Measurements from ENCODE around the gene FHL3.
"Not testable (repeated sequence)": the region's sequence is repeated elsewhere in the genome, so short reads cannot be mapped to it uniquely, and the experiment has no call there.

The FHL3 gene

GRCh38 chr1:38034871-38035270 lies 29.6 kb upstream of the FHL3 start:
- no peak for DNase-seq (ENCODE audit: low read depth in 2 of 3, low spot score in 2 of 3)

DNA sequence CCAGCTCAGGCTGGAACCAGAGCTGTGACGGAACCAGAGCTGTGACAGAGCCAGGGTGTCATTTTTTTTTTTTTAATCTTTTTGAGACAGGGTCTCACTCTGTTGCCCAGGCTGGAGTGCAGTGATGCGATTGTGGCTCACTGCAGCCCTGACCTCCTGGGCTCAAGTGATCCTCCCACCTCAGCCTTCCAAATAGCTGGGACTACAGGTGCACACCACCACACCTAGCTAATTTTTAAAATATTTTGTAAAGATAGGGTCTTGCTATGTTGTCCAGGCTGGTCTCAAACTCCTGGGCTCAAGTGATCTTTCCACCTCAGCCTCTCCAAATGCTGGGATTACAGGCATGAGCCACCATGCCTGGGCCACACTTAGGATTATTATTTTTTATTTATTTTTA lies 27.7 kb upstream of the FHL3 start:
- DNase-seq (ENCODE audit: low read depth in 2 of 3, low spot score in 2 of 3): not testable (repeated sequence)

DNA sequence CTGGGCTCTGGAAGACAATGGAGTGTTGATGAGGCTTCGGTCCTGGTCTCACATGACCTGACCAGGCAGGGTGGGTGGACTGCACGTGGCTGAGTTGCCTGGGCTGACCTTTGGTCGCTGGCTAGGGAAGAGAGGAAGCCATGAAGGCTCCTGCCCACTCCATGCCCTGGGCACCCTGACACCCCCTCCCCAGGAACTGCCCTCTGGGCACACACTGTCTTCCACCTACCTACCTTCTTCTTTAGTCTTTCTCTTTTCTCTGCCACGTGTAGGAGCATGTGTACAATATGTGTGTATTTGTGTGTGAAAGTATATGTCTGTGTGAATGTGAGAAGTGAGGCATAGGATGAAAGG lies 26.2 kb upstream of the FHL3 start:
- DNase-seq (ENCODE audit: low read depth in 2 of 3, low spot score in 2 of 3): no peak

GRCh38 chr1:38030596-38031512 lies 25.5 kb upstream of the FHL3 start:
- DNase-seq (ENCODE audit: low read depth in 2 of 3, low spot score in 2 of 3): no peak

DNA sequence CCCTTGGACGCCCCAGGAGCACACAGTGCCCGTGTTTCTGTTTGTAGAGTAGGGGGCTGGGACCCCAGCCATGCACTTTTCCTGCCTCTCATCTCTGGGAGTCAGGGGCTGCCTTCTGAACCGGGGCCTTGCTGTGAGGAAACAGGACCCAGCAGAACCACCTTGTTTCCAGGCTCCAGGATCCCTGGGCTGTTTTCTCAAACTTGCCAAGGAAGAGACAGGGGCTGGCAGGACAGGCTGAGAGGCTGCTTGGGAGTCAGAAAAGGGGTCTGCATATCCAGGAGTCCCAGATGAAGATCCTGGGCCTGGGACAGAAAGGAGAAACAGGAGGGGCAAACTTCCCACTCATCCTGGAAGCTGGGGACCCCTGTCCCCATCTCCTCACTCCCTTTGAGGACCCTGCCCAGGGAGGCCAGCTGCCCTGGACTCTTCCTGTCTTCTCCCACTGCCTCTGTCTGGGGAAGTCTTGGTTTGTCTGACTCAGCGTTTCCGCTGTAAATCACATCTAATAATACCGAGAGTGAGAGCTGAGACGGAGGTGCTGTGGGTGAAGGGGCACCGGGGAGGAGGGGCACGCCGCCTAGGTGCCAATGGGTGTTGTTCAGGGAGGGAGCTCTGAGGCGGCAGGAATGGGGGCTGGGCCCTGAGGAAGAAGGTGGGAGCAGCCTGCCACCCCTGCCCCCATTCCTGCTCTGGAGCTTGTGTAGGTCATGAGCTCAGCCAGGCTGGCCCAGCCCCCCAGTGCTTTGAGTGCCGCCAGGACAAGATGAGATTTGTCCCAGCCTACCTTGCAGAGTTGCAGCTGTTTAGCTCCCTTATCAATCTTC lies 24.6 kb upstream of the FHL3 start:
- DNase-seq (ENCODE audit: low read depth in 2 of 3, low spot score in 2 of 3): peak; percentile 46 to 61 (median 53)

- DNase-seq (ENCODE audit: low read depth in 2 of 3, low spot score in 2 of 3): no peak
Observed at GRCh38 chr1:38029081-38029681, 23.9 kb upstream of the FHL3 start.

DNA sequence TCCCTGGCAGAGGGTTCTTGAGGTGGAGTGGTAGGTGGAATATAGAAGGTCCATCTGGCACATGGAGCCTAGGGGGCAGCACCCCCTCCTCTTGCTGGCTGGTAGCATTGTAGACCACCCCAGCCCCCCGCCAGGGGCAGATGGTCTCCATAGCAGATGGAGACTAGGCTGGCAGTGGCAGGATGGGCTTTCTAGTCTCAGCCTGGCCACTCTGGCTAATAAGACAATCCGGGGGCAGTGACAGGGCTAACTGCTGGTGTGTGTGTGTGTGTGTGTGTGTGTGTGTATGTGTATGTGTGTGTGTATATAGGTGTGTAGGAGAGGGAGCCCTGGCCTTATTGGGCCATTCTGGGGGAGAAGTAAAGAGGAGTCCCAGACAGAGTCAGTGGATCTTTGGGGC lies 23.4 kb upstream of the FHL3 start:
- no peak for DNase-seq (ENCODE audit: low read depth in 2 of 3, low spot score in 2 of 3)

DNA sequence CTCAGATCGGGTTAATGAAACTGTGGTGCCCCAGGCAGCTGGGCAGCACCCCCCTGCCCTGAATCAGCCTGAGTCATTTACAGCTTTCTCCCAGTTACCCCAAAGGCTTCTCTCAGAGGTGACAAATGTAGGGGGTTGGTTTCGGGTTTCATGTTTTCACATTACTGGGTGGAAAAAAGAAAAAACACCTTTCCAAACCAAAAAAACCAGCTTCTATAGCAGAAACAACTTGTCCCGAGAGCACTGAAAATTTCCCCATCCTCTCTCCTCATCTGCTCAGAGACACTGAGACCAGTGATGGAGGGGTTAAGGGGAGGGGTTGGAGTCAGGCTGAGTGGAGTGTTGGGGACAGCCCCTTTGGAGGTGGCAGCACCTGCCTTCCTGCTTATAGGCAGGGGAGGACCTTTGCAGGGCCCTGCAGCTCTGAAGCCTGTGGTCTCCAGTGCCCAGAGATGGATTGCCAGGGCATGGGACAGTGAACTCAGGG lies 22.8 kb upstream of the FHL3 start:
- peak in 2 of 3 experiments; percentile 36 to 60 for DNase-seq (ENCODE audit: low read depth in 2 of 3, low spot score in 2 of 3)

- DNase-seq (ENCODE audit: low read depth in 2 of 3, low spot score in 2 of 3): no peak
Observed at GRCh38 chr1:38027201-38028104, 22.1 kb upstream of the FHL3 start.

DNA sequence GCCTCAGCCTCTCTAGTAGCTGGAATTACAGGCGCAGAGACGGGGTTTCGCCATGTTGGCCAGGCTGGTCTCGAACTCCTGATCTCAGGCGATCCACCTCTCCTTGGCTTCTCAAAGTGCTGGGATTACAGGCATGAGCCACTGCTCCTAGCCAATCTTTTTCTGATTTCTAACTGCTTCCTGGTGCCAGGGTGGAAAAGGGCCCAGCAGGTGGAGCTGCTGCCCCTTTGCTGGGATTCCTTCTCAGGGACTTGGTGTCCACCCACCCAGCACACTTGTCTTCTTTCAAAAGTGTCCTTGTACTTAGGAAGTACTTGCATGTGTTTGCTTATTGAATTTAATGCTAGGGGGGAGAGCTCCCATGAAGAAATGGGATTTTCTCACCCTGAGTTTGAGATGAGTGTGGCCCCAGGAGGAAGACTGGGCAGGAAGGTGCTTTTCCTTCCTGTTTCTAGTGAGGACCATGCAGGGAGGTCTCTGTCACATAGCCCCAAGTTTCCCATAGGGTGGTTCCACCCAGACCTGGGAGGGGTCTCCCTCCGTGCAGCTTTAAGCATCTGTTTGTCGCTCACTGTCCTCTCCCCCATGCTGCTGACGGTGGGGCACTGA lies 21.4 kb upstream of the FHL3 start:
- DNase-seq (ENCODE audit: low read depth in 2 of 3, low spot score in 2 of 3): no peak

DNA sequence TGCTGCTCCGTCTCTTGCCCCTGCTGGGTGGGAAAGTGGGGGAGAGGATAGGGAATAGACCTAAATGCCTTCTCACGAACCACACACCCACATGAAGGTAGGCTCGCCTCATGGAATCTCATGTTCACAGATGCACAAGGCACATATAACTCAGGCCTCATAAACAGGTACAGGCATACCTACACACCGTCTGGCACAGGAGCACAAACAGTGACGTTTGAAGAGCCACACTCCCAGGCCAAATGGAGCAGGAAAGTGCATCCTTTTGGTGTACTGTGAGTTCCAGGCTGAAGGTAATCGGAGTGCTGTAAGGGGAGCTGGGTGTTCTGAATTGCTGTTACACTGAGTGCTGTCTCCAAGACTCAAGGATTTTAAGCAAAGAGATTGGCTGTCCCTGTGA lies 20.4 kb upstream of the FHL3 start:
- no peak for DNase-seq (ENCODE audit: low read depth in 2 of 3, low spot score in 2 of 3)

- DNase-seq (ENCODE audit: low read depth in 2 of 3, low spot score in 2 of 3): no peak
Observed at GRCh38 chr1:38025233-38025632, 19.9 kb upstream of the FHL3 start.

- DNase-seq (ENCODE audit: low read depth in 2 of 3, low spot score in 2 of 3): no peak
Observed at GRCh38 chr1:38022810-38023209, 17.5 kb upstream of the FHL3 start.

GRCh38 chr1:38021969-38022368 lies 16.7 kb upstream of the FHL3 start:
- no peak for DNase-seq (ENCODE audit: low read depth in 2 of 3, low spot score in 2 of 3)

GRCh38 chr1:38020396-38020795 lies 15.1 kb upstream of the FHL3 start:
- DNase-seq (ENCODE audit: low read depth in 2 of 3, low spot score in 2 of 3): no peak

GRCh38 chr1:38018864-38019343 lies 13.6 kb upstream of the FHL3 start:
- DNase-seq (ENCODE audit: low read depth in 2 of 3, low spot score in 2 of 3): no peak

DNA sequence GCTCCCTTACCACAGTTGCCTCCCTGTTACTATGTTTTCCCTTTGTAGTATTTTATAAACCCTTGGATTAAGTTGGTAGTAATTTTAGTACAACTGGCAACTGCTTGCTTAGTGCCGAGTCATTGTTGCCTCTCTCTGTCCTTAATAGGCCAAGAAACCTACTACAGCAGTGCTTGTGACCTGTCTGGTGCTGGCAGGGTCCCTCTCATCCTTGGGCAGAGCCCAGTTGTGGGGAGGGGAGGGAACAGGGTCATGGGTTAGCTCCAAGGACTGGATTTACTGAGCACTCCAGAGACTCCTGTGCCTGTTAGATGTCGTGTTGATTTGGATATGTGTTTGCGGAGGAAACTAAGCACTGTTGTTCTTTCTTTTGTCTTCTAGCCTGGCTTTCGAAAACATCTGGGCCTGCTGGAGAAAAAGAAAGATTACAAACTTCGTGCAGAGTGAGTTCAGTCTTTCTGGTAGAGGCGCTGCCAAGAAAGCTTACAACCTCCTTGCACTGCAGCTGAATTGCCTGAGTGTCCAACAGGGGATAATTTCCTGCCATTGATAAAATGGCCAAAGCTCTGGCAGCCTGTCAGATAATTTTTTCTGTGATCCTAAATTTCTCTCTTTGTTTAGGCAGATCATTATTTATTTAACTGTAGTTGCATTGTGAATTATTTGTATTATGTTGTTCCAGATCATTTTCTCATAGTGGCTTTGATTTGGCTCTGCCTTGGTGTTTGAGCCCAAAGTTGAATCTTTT lies 10.8 kb upstream of the FHL3 start:
- DNase-seq (ENCODE audit: low read depth in 2 of 3, low spot score in 2 of 3): no peak

DNA sequence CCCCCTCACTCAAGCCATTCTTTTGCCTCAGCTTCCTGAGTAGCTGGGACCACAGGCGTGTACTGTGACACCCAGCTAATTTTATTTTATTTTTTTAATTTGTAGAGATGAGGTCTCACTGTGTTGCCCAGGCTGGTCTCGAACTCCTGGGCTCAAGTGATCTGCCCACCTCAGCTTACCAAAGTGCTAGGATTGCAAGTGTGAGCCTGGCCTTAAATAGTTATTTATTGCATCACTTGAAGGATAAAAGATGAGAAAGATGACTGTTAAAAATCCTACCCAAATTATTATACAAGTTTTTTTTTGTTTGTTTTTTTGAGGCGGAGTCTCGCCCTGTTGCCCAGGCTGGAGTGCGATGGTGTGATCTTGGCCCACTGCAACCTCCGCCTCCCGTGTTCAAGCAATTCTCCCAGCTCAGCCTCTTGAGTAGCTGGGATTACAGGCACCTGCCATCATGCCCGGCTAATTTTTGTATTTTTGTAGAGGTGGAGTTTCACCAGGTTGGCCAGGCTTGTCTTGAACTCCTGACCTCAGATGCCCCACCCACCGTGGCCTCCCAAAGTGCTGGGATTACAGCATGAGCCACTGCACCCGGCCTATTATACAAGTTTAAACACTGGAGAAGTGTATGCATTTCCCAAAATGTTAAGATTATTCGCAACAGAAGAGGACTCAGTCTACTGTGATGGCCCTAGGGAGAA lies 9.6 kb upstream of the FHL3 start:
- no peak for DNase-seq (ENCODE audit: low read depth in 2 of 3, low spot score in 2 of 3)

- no peak for DNase-seq (ENCODE audit: low read depth in 2 of 3, low spot score in 2 of 3)
Observed at GRCh38 chr1:38014171-38014570, 8.9 kb upstream of the FHL3 start.
